Jurkat, Clone E6-1 (cell line): ENCODE results near the gene IVNS1ABP.

Experiments used
- DNase-seq: peaks from one replicate; pipeline ENCODE4 v3.0.0-alpha.2; 2011; ENCODE audit warnings: low read depth, low spot score
- H3K4me3 ChIP-seq: 2 replicates; pipeline ENCODE4 v1.5.1; 2011; ENCODE audit warnings: mild to moderate bottlenecking, low read length, control low read depth, moderate library complexity

IVNS1ABP gene

GRCh38 chr1:185308126-185308525 lies 8.9 kb downstream of the IVNS1ABP start:
- no peak for DNase-seq
- H3K4me3 ChIP-seq: no peak overlapping the region

- H3K4me3 ChIP-seq: no peak overlapping the region
- DNase-seq: no peak
Observed at GRCh38 chr1:185305419-185305818, 11.6 kb downstream of the IVNS1ABP start.

- DNase-seq: no peak
- no peak overlapping the region for H3K4me3 ChIP-seq
Observed at GRCh38 chr1:185300152-185300551, 16.9 kb downstream of the IVNS1ABP start.

- no peak overlapping the region for H3K4me3 ChIP-seq
- DNase-seq: no peak
Observed at GRCh38 chr1:185297982-185298381, 19.1 kb downstream of the IVNS1ABP start.

- no peak for DNase-seq
- H3K4me3 ChIP-seq: no peak overlapping the region
Observed at GRCh38 chr1:185295091-185295490, 22.0 kb downstream of the IVNS1ABP start.

GRCh38 chr1:185293967-185294542 lies 23.0 kb downstream of the IVNS1ABP start:
- no peak for DNase-seq
- H3K4me3 ChIP-seq: no peak overlapping the region

- no peak overlapping the region for H3K4me3 ChIP-seq
- DNase-seq: no peak
Observed at GRCh38 chr1:185292237-185292636, 24.8 kb downstream of the IVNS1ABP start.

GRCh38 chr1:185291652-185292051 lies 25.4 kb downstream of the IVNS1ABP start:
- H3K4me3 ChIP-seq: no peak overlapping the region
- DNase-seq: no peak

- no peak for DNase-seq
- no peak overlapping the region for H3K4me3 ChIP-seq
Observed at GRCh38 chr1:185291159-185291558, 25.9 kb downstream of the IVNS1ABP start.

- no peak overlapping the region for H3K4me3 ChIP-seq
Observed at GRCh38 chr1:185289880-185290279, 27.2 kb downstream of the IVNS1ABP start.

GRCh38 chr1:185288435-185288834 lies 28.6 kb downstream of the IVNS1ABP start:
- no peak for DNase-seq
- no peak overlapping the region for H3K4me3 ChIP-seq

More at GRCh38 chr1:185289880-185290279, 27.2 kb downstream of the IVNS1ABP start:
- no peak for DNase-seq

- H3K4me3 ChIP-seq: no peak overlapping the region
- DNase-seq: no peak
Observed at GRCh38 chr1:185287451-185287850, 29.6 kb downstream of the IVNS1ABP start.

GRCh38 chr1:185284533-185285276 lies 32.3 kb downstream of the IVNS1ABP start:
- H3K4me3 ChIP-seq: no peak overlapping the region
- no peak for DNase-seq

- DNase-seq: no peak
- no peak overlapping the region for H3K4me3 ChIP-seq
Observed at GRCh38 chr1:185284116-185284515, 32.9 kb downstream of the IVNS1ABP start.

GRCh38 chr1:185281245-185281644 lies 35.8 kb downstream of the IVNS1ABP start:
- DNase-seq: peak; percentile 59
- H3K4me3 ChIP-seq: no peak overlapping the region

GRCh38 chr1:185280589-185280988 lies 36.5 kb downstream of the IVNS1ABP start:
- no peak overlapping the region for H3K4me3 ChIP-seq
- no peak for DNase-seq

- H3K4me3 ChIP-seq: no peak overlapping the region
- DNase-seq: no peak
Observed at GRCh38 chr1:185279571-185279970, 37.5 kb downstream of the IVNS1ABP start.

- no peak for DNase-seq
- no peak overlapping the region for H3K4me3 ChIP-seq
Observed at GRCh38 chr1:185271921-185272320, 45.1 kb downstream of the IVNS1ABP start.

GRCh38 chr1:185268352-185268751 lies 48.7 kb downstream of the IVNS1ABP start:
- DNase-seq: no peak
- no peak overlapping the region for H3K4me3 ChIP-seq

- H3K4me3 ChIP-seq: no peak overlapping the region
- DNase-seq: no peak
Observed at GRCh38 chr1:185267701-185268100, 49.3 kb downstream of the IVNS1ABP start.

GRCh38 chr1:185267301-185267700 lies 49.7 kb downstream of the IVNS1ABP start:
- H3K4me3 ChIP-seq: no peak overlapping the region
- no peak for DNase-seq
